Fibroblast of pulmonary artery (primary cell): ENCODE results near the gene RET.
A peak's percentile ranks its signal among the peaks of the same experiment; 100 is the strongest.

ENCODE experiments used
- DNase-seq: peaks from one replicate; pipeline ENCODE4 v3.0.0-alpha.2; 2010; ENCODE audit warnings: low read depth
- H3K4me3 ChIP-seq: replicated peaks from 2 replicates; pipeline ENCODE4 v1.5.1; 2011; ENCODE audit warnings: low read depth, mild to moderate bottlenecking, control low read depth, low read length, moderate library complexity
- TF ChIP-seq, protein P1 (sequence below): IDR thresholded peaks from 2 replicates; pipeline ENCODE4 v1.5.1; 2011; ENCODE audit warnings: mild to moderate bottlenecking, control low read depth, low read length, inconsistent platforms; ENCODE audit errors: missing control alignments

The RET gene

DNA sequence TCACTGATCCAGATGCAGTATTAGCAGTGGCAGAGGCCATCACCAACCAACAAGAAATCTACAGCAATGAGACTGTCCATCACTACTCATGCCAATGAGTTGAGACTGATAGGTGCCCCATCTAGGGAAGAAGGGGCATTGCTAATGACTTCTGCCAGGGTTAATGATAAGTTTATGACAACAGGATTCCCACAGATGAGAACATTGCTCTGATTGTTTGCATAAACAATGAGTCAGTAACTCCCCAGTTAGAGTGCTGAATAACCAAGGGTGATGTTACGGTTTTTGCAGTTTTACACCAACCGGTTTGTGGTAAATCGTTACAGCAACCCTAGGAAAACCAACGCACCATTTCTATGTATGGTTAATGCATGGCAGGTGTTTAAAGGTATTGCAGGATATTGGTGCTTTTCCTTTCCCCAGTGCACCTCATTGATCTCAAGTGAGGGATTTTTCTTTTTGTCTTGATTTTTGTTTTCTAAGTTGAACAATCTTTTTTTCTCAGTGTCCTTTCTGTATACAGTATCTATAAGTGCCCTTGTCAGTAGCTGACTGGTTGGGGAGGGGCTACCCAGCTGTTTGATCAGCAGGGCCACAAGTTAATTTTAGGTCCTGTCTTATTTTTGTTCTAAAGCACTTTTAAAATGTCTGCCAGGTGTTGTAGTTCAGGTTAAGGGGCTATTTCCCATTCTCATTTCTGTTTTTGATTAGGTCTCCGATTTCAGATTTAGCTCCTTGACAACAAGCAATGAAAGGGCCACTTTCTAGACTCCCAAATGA is 57.4 kb downstream of the RET start:
- TF ChIP-seq, protein P1, sequence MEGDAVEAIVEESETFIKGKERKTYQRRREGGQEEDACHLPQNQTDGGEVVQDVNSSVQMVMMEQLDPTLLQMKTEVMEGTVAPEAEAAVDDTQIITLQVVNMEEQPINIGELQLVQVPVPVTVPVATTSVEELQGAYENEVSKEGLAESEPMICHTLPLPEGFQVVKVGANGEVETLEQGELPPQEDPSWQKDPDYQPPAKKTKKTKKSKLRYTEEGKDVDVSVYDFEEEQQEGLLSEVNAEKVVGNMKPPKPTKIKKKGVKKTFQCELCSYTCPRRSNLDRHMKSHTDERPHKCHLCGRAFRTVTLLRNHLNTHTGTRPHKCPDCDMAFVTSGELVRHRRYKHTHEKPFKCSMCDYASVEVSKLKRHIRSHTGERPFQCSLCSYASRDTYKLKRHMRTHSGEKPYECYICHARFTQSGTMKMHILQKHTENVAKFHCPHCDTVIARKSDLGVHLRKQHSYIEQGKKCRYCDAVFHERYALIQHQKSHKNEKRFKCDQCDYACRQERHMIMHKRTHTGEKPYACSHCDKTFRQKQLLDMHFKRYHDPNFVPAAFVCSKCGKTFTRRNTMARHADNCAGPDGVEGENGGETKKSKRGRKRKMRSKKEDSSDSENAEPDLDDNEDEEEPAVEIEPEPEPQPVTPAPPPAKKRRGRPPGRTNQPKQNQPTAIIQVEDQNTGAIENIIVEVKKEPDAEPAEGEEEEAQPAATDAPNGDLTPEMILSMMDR = no peak
- no peak overlapping the region for H3K4me3 ChIP-seq
- no peak for DNase-seq

DNA sequence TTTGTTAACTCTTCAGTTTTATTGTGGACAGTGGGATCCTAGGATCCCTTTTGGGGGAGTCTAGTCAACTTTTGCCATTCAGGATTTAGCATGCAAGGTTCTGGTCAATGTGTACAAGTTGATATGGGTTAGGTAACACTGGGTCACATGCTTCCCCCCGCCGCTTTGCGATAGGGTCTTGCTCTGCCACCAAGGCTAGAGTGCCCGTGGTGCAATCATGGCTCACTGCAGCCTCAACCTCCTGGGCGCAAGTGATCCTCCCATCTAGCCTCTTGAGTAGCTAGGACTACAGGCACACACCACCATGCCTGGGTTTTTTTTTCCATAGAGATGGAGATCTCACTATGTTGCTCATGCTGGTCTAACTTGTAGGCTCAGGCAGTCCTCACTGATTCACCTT is 58.2 kb downstream of the RET start:
- no peak overlapping the region for H3K4me3 ChIP-seq
- DNase-seq = no peak
- TF ChIP-seq, protein P1 = no peak

DNA sequence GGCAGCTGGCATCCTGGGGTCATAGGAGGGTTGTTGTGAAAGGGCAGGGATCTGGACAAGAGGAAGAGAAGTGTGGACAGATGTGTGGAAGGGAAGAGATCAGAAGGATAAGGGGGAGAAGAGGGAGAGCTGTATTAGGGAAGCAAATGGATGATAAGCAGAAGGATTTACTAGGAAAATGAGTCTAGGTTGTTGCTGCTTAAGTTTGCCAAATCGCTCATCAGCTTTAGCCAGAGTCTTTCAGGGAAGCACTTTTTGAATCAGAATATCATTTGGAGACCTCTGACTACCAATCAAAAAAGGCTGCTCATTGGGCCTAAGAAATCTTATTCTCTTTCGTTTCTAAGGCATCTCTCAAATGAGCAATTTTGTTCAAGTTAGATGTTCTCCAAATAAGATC is 58.8 kb downstream of the RET start:
- no peak for DNase-seq
- H3K4me3 ChIP-seq = no peak overlapping the region
- TF ChIP-seq, protein P1 = no peak

DNA sequence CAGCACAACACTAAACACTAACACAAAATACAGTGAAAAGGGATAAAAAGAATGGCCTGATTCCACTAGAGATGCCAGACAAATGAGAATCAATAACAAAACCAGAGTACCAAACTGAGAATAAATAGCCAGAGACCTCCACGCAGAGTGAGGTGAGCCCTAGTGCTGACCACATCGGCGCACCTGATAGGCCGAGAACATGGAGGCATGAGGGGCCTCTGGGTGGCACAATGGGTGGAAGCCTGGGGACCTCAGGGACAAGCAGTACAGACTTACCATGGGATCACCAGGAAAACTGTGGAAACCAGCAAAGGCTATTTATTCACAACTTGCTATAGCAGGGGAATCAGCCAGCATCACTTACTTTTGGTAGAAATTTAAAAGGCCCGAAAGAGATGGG is 59.6 kb downstream of the RET start:
- no peak overlapping the region for H3K4me3 ChIP-seq

DNA sequence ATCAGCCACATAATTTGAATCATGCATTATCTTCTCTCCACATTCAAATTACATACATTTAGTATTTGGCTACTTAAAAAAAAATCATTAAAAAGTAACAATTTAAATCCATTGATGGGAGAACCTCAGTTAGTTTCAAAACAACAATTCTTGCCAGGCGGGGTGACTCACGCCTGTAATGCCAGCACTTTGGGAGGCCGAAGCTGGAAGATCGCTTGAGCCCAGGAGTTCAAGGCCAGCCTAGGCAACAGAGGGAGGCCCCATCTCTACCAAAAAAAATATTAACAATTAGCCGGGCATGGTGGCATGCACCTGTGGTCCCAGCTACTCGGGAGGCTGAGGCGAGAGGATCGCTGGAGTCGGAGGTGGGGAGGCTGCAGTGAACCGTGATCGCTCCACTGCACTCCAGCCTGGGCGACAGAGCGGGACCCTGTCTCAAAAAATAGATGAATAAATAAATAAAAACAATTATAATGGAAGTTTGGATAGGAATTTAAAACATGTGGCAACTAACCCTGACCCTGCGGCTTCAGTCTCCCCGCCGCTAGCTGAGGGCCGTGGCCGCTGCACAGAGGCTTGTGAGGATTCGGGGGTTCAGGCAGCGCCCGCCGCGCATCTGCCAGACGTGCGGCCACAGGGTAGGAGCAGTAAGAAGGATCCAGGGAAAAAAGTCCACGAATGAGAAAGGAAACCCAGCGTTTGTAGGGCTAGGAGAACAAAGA is 60.3 kb downstream of the RET start:
- peak; percentile 31 for DNase-seq
- peak overlapping the region; percentile 77 for H3K4me3 ChIP-seq
- TF ChIP-seq, protein P1 = no peak

More for the DNA sequence above, 59.6 kb downstream of the RET start:
- DNase-seq = no peak
- TF ChIP-seq, protein P1 = no peak

DNA sequence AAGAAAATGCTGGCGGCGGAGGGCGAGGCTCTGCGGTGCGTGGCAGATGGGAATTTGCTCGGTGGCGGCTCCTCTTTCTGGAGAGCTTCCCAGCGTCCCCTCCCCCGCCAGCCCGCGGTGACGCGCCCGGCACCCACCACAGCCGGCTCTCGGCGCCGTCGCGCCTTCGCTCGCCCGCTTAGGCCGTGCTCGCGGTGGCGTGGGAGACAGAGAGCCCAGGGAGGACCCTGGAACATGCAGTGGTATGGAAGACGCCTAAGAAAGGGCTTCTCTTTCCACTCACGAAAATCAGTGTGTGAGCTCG is 60.8 kb downstream of the RET start:
- peak; percentile 64 for DNase-seq
- peak overlapping the region; percentile 77 for H3K4me3 ChIP-seq
- TF ChIP-seq, protein P1 = no peak
